Measurements from ENCODE around the gene SFTPD.

Gene SFTPD

DNA sequence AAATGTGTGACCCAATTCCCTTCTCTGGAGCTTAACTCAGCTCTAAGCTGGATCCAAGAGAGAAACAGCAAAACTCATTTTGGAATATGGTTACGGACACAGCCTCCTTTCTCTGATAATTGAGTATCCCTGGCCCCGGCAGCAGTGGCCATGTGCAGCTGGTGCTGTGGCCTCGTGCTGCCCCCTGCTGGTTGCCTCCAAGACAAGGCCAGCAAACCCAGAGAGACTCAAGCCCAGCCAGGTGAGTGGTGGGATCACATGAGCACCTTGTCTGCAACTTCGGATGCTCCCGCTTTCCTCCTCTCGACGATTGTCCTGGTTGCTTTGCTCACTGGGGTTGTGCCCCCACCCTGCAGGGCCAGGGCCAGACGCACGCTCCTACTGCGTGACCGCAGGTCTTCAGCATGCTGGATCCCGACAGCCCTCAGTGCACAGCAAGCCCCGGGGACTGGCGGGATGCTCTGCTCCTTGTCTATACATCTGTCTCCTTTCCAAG is 19.4 kb downstream of the SFTPD start:
- peak; percentile 62 for DNase-seq
- H3K36me3 ChIP-seq (ENCODE audit: insufficient read depth, low read length) = no peaks in the 10 kb centered on the region
- H2AFZ ChIP-seq (ENCODE audit: low read depth, low read length) = no peak overlapping the region
- H3K9me3 ChIP-seq (ENCODE audit: insufficient read depth, low read length, severe bottlenecking) = no peaks in the 10 kb centered on the region
- H3K79me2 ChIP-seq (ENCODE audit: insufficient read depth, low read length) = no peaks in the 10 kb centered on the region
- peak; percentile 88 for ATAC-seq (ENCODE audit: insufficient read depth, low read depth)
- H3K27me3 ChIP-seq (ENCODE audit: insufficient read depth, low read length, poor library complexity) = peaks cover 23% of the 10 kb centered on the region
- H3K4me3 ChIP-seq (ENCODE audit: low read depth in 1 of 2, low read length in 2 of 2) = no peak overlapping the region
- no peak for TF ChIP-seq EZH2 (IDR thresholded peaks at IDR 0.05; ENCODE audit: borderline replicate concordance, low read depth, low read length, severe bottlenecking)
- TF ChIP-seq, protein P1, sequence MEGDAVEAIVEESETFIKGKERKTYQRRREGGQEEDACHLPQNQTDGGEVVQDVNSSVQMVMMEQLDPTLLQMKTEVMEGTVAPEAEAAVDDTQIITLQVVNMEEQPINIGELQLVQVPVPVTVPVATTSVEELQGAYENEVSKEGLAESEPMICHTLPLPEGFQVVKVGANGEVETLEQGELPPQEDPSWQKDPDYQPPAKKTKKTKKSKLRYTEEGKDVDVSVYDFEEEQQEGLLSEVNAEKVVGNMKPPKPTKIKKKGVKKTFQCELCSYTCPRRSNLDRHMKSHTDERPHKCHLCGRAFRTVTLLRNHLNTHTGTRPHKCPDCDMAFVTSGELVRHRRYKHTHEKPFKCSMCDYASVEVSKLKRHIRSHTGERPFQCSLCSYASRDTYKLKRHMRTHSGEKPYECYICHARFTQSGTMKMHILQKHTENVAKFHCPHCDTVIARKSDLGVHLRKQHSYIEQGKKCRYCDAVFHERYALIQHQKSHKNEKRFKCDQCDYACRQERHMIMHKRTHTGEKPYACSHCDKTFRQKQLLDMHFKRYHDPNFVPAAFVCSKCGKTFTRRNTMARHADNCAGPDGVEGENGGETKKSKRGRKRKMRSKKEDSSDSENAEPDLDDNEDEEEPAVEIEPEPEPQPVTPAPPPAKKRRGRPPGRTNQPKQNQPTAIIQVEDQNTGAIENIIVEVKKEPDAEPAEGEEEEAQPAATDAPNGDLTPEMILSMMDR (IDR thresholded peaks at IDR 0.05; ENCODE audit: borderline replicate concordance, extremely low read depth, low read length, poor library complexity, severe bottlenecking) = peak; percentile 86
- no peak overlapping the region for H3K27ac ChIP-seq (ENCODE audit: low read length)
- no peak overlapping the region for H3K9ac ChIP-seq (ENCODE audit: low read depth, low read length)
- H4K20me1 ChIP-seq (ENCODE audit: insufficient read depth, low read length) = no peaks in the 10 kb centered on the region
- H3K4me2 ChIP-seq (ENCODE audit: insufficient read depth, low read length) = no peak overlapping the region
- no peaks in the 10 kb centered on the region for H3K4me1 ChIP-seq (ENCODE audit: insufficient read depth, low read length)

DNA sequence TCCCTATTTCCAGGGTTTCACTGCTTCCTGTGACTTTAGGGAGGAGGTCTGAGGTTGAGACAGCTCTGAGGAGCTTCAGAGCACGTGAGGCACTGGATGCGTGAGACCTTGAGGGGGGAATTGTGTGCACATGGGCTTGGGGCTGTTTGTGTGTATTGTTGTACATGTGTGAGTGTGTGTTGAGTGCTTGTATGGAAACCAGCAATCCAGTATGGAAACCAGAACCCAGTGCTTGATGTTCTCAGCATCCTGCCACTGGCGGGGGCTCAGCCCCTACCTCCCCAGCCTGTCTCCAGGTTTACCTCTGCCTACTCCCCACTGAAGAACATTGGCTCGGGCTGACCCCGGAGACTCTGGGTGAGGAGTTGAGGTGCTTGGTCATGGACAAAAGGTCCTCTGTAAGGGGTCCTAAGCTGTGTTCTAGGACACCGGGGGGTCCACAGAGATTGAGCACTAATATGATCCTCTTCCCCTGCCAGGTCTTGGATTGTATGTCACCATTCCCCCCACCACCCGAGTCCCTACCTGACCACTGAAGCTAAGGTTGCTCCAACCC is 20.8 kb downstream of the SFTPD start:
- no peaks in the 10 kb centered on the region for H3K36me3 ChIP-seq (ENCODE audit: insufficient read depth, low read length)
- peaks cover 23% of the 10 kb centered on the region for H3K27me3 ChIP-seq (ENCODE audit: insufficient read depth, low read length, poor library complexity)
- H3K4me2 ChIP-seq (ENCODE audit: insufficient read depth, low read length) = no peak overlapping the region
- no peak overlapping the region for H2AFZ ChIP-seq (ENCODE audit: low read depth, low read length)
- H3K9me3 ChIP-seq (ENCODE audit: insufficient read depth, low read length, severe bottlenecking) = no peaks in the 10 kb centered on the region
- H3K4me3 ChIP-seq (ENCODE audit: low read depth in 1 of 2, low read length in 2 of 2) = no peak overlapping the region
- no peak overlapping the region for H3K27ac ChIP-seq (ENCODE audit: low read length)
- no peak for TF ChIP-seq EZH2 (IDR thresholded peaks at IDR 0.05; ENCODE audit: borderline replicate concordance, low read depth, low read length, severe bottlenecking)
- TF ChIP-seq, protein P1 (IDR thresholded peaks at IDR 0.05; ENCODE audit: borderline replicate concordance, extremely low read depth, low read length, poor library complexity, severe bottlenecking) = no peak
- H3K4me1 ChIP-seq (ENCODE audit: insufficient read depth, low read length) = no peaks in the 10 kb centered on the region
- H4K20me1 ChIP-seq (ENCODE audit: insufficient read depth, low read length) = no peaks in the 10 kb centered on the region
- no peaks in the 10 kb centered on the region for H3K79me2 ChIP-seq (ENCODE audit: insufficient read depth, low read length)
- DNase-seq (no peak), ATAC-seq (ENCODE audit: insufficient read depth, low read depth) (no peak)
- no peak overlapping the region for H3K9ac ChIP-seq (ENCODE audit: low read depth, low read length)

DNA sequence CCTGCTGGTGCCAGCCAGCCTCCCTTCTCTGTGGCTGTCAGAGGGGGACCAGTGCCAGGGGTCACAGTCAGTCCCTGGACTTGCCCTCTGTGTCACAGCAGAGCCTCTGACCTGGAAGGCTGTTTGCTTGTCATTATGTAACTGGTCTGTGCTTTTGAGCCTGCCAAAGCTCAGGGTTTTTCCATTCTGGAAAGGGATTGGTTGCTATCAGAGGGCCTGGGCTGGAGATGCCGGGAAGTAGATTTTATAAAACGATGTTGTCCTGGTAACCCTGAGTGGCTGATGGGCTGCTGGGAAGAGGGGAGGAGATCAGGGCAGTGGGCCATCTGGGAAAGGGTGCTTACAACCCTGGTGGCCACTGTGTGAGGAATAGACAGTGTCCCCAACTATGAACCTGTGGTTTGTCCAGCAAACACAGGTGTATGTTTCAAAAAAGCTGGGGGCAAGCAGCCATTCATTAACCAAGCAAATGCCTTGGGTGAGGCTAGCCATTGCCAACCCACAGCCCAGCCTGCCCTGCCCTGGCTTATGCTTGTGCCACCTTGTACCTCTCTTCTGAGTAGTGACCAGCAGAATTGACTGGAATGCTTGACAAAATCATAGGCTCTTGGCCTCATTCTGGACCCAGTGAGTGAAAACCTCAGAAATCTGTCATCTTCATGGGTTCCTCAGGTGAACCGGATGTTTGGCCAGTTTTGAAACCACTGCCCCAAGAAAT is 21.6 kb downstream of the SFTPD start:
- Histone ChIP-seq H3K27me3 (ENCODE audit: insufficient read depth, low read length, poor library complexity) (peaks cover 23% of the 10 kb centered on the region), H3K4me2 (ENCODE audit: insufficient read depth, low read length) (no peak overlapping the region), H3K9me3 (ENCODE audit: insufficient read depth, low read length, severe bottlenecking) (no peaks in the 10 kb centered on the region), H3K4me1 (ENCODE audit: insufficient read depth, low read length) (no peaks in the 10 kb centered on the region), H3K36me3 (ENCODE audit: insufficient read depth, low read length) (no peaks in the 10 kb centered on the region), H3K79me2 (ENCODE audit: insufficient read depth, low read length) (no peaks in the 10 kb centered on the region), H3K27ac (ENCODE audit: low read length) (no peak overlapping the region), H2AFZ (ENCODE audit: low read depth, low read length) (no peak overlapping the region), H3K9ac (ENCODE audit: low read depth, low read length) (no peak overlapping the region), H3K4me3 (ENCODE audit: low read depth in 1 of 2, low read length in 2 of 2) (no peak overlapping the region), H4K20me1 (ENCODE audit: insufficient read depth, low read length) (no peaks in the 10 kb centered on the region)
- TF ChIP-seq, protein P1 (IDR thresholded peaks at IDR 0.05; ENCODE audit: borderline replicate concordance, extremely low read depth, low read length, poor library complexity, severe bottlenecking) = no peak
- TF ChIP-seq EZH2 (IDR thresholded peaks at IDR 0.05; ENCODE audit: borderline replicate concordance, low read depth, low read length, severe bottlenecking) = no peak
- DNase-seq (no peak), ATAC-seq (ENCODE audit: insufficient read depth, low read depth) (no peak)

Data from DND-41 (cell line).